K562 (cell line): ENCODE data around the gene PDZD8. TPM values are rescaled to one million over a fixed set of nuclear protein-coding genes. Genes with fewer than 3 reads are reported as not detected.

Source experiments
- AFF4 ChIP-seq: sonication (generic); formaldehyde crosslinking; IDR thresholded peaks from 2 replicates; pipeline ENCODE4 v1.8.0; 2023; ENCODE audit warnings: mild to moderate bottlenecking, missing genetic modification reagents
- CHD4 ChIP-seq: fragments of 200-600 bp; sonication (generic); IDR thresholded peaks from 3 replicates; pipeline ENCODE4 v1.6.1; 2012; ENCODE audit warnings: low read depth, mild to moderate bottlenecking, mixed read lengths, low read length, inconsistent platforms; ENCODE audit not compliant: insufficient read depth, insufficient replicate concordance, poor library complexity, severe bottlenecking
- SAFB ChIP-seq: fragments of 200-400 bp; formaldehyde crosslinking; IDR thresholded peaks from 2 replicates; pipeline ENCODE4 v1.6.1; 2017; ENCODE audit warnings: low read depth, low read length, borderline replicate concordance
- ZBTB1 ChIP-seq: sonication (generic); formaldehyde crosslinking; IDR thresholded peaks from 2 replicates; pipeline ENCODE4 v1.8.1; 2023; ENCODE audit warnings: missing genetic modification reagents, low read depth, mild to moderate bottlenecking, borderline replicate concordance
- ZNF277 ChIP-seq: fragments of 250-450 bp; sonication (Bioruptor Pico); IDR thresholded peaks from 2 replicates; pipeline ENCODE4 v1.8.0; 2022; ENCODE audit warnings: inconsistent platforms, mild to moderate bottlenecking, moderate library complexity, borderline replicate concordance
- ZNF384 ChIP-seq: IDR thresholded peaks from 2 replicates; pipeline ENCODE4 v1.6.1; 2012; ENCODE audit warnings: low read depth, low read length, improper control_type of control experiment
- polyA plus RNA-seq, 8 experiments: library from polyadenylated mRNA; depleted of rRNA in 4 of 8; stranded (reverse) in 5 of 8; unstranded in 3 of 8; fragments of >200 nt; fragmentation: Nextera tagmentation in 2 of 8; fragmentation: Illumina TruSeq in 1 of 8; extraction: Ambion mirVana in 2 of 8; extraction: Trizol in 1 of 8; gene quantifications; 2 replicates each; pipeline versions ENCODE4 v1.2.1 to v1.2.3, GENCODE V29; 2011 to 2014; ENCODE audit warnings: inconsistent platforms in 1 of 8, missing spikeins in 1 of 8
- total RNA-seq, 7 experiments: library from RNA; depleted of rRNA in 6 of 7; stranded (reverse); fragments of >200 nt in 6 of 7; fragmentation: Illumina TruSeq in 2 of 7; extraction: Trizol in 2 of 7; gene quantifications; 2 replicates each; pipeline versions ENCODE4 v1.2.1 to v1.2.3, GENCODE V29; 2011 to 2021; ENCODE audit warnings: low replicate concordance in 1 of 7
- TF ChIP-seq, protein P1 (sequence below): fragments of 450-650 bp; IDR thresholded peaks from 2 replicates; pipeline ENCODE4 v1.7.1; 2018; ENCODE audit warnings: mild to moderate bottlenecking, low read depth; ENCODE audit not compliant: partially characterized antibody
- TF ChIP-seq, protein P2 (sequence below): fragments of 450-650 bp; IDR thresholded peaks from 2 replicates; pipeline ENCODE4 v1.6.1; 2017; ENCODE audit warnings: antibody characterized with exemption, mild to moderate bottlenecking
- TF ChIP-seq, protein P3 (sequence below), 2 experiments: IDR thresholded peaks; 2 replicates each; pipeline ENCODE4 v1.6.1; 2012; ENCODE audit warnings: improper control_type of control experiment in 2 of 2, low read depth in 2 of 2, low read length in 2 of 2, borderline replicate concordance in 1 of 2

The PDZD8 gene
- total and polyA plus RNA-seq, 9 of the 15 experiments (the other 6 are each of a cell fraction or from before 2014, with no cell fraction given), result 5.5 to 53.4 (median 36.8) TPM

- TF ChIP-seq, protein P1, sequence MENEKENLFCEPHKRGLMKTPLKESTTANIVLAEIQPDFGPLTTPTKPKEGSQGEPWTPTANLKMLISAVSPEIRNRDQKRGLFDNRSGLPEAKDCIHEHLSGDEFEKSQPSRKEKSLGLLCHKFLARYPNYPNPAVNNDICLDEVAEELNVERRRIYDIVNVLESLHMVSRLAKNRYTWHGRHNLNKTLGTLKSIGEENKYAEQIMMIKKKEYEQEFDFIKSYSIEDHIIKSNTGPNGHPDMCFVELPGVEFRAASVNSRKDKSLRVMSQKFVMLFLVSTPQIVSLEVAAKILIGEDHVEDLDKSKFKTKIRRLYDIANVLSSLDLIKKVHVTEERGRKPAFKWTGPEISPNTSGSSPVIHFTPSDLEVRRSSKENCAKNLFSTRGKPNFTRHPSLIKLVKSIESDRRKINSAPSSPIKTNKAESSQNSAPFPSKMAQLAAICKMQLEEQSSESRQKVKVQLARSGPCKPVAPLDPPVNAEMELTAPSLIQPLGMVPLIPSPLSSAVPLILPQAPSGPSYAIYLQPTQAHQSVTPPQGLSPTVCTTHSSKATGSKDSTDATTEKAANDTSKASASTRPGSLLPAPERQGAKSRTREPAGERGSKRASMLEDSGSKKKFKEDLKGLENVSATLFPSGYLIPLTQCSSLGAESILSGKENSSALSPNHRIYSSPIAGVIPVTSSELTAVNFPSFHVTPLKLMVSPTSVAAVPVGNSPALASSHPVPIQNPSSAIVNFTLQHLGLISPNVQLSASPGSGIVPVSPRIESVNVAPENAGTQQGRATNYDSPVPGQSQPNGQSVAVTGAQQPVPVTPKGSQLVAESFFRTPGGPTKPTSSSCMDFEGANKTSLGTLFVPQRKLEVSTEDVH, result no peak
- TF ChIP-seq AFF4 (no peak), CHD4 (no peak), ZBTB1 (CRISPR knock-in tag) (no peak), SAFB (no peak), ZNF277 (no peak), ZNF384 (no peak)
- TF ChIP-seq, protein P2, sequence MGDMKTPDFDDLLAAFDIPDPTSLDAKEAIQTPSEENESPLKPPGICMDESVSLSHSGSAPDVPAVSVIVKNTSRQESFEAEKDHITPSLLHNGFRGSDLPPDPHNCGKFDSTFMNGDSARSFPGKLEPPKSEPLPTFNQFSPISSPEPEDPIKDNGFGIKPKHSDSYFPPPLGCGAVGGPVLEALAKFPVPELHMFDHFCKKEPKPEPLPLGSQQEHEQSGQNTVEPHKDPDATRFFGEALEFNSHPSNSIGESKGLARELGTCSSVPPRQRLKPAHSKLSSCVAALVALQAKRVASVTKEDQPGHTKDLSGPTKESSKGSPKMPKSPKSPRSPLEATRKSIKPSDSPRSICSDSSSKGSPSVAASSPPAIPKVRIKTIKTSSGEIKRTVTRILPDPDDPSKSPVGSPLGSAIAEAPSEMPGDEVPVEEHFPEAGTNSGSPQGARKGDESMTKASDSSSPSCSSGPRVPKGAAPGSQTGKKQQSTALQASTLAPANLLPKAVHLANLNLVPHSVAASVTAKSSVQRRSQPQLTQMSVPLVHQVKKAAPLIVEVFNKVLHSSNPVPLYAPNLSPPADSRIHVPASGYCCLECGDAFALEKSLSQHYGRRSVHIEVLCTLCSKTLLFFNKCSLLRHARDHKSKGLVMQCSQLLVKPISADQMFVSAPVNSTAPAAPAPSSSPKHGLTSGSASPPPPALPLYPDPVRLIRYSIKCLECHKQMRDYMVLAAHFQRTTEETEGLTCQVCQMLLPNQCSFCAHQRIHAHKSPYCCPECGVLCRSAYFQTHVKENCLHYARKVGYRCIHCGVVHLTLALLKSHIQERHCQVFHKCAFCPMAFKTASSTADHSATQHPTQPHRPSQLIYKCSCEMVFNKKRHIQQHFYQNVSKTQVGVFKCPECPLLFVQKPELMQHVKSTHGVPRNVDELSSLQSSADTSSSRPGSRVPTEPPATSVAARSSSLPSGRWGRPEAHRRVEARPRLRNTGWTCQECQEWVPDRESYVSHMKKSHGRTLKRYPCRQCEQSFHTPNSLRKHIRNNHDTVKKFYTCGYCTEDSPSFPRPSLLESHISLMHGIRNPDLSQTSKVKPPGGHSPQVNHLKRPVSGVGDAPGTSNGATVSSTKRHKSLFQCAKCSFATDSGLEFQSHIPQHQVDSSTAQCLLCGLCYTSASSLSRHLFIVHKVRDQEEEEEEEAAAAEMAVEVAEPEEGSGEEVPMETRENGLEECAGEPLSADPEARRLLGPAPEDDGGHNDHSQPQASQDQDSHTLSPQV, result peak; percentile 70; the same call in 1 of the 2 replicates
- TF ChIP-seq, protein P3, sequence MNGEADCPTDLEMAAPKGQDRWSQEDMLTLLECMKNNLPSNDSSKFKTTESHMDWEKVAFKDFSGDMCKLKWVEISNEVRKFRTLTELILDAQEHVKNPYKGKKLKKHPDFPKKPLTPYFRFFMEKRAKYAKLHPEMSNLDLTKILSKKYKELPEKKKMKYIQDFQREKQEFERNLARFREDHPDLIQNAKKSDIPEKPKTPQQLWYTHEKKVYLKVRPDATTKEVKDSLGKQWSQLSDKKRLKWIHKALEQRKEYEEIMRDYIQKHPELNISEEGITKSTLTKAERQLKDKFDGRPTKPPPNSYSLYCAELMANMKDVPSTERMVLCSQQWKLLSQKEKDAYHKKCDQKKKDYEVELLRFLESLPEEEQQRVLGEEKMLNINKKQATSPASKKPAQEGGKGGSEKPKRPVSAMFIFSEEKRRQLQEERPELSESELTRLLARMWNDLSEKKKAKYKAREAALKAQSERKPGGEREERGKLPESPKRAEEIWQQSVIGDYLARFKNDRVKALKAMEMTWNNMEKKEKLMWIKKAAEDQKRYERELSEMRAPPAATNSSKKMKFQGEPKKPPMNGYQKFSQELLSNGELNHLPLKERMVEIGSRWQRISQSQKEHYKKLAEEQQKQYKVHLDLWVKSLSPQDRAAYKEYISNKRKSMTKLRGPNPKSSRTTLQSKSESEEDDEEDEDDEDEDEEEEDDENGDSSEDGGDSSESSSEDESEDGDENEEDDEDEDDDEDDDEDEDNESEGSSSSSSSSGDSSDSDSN (IDR thresholded peaks at IDR 0.05; ENCODE audit: borderline replicate concordance in 1 of 2, low read depth in 2 of 2, low read length in 2 of 2), result no peak
Measured at GRCh38 chr10:117408436-117409384, 33.5 kb upstream of the PDZD8 start (continued).
